H1 (cell line): ENCODE results near the gene MAP4. TPM values are rescaled to one million over a fixed set of nuclear protein-coding genes. Genes with fewer than 3 reads are reported as not detected.

Experiments used
- CEBPB ChIP-seq: IDR thresholded peaks from 2 replicates; pipeline ENCODE4 v1.6.1; 2012; ENCODE audit warnings: low read depth, low read length
- HDAC6 ChIP-seq: IDR thresholded peaks from one replicate; pipeline ENCODE4 v1.7.1; 2012; ENCODE audit warnings: low read depth, mild to moderate bottlenecking, inconsistent platforms, low read length, moderate library complexity
- YY1 ChIP-seq: IDR thresholded peaks from 2 replicates; pipeline ENCODE4 v1.6.1; 2011; ENCODE audit warnings: low read depth, mild to moderate bottlenecking, low read length
- polyA plus RNA-seq, 7 experiments: library from polyadenylated mRNA; depleted of rRNA in 3 of 7; stranded (reverse) in 5 of 7; unstranded in 2 of 7; fragments of >200 nt in 5 of 7; fragments of 200-250 nt in 2 of 7; gene quantifications; 1 replicate in 5 of 7; 2 replicates in 1 of 7; 4 replicates in 1 of 7; pipeline versions ENCODE4 v1.2.1 to v1.2.3, GENCODE V29; 2011 to 2013; ENCODE audit warnings: missing spikeins in 2 of 7, mixed read lengths in 2 of 7
- total RNA-seq: library from RNA; stranded (reverse); fragmentation: NEBNext Ultra II Directional; extraction: Animal tissue kit (Norgen Biotek cat#: 25700); gene quantifications from 2 replicates; pipeline ENCODE4 v1.2.1, GENCODE V29; 2021

MAP4 gene
- total and polyA plus RNA-seq, 2 of the 8 experiments (the other 6 are each of a cell fraction or from before 2014, with no cell fraction given) = 67.0 to 179 TPM

DNA sequence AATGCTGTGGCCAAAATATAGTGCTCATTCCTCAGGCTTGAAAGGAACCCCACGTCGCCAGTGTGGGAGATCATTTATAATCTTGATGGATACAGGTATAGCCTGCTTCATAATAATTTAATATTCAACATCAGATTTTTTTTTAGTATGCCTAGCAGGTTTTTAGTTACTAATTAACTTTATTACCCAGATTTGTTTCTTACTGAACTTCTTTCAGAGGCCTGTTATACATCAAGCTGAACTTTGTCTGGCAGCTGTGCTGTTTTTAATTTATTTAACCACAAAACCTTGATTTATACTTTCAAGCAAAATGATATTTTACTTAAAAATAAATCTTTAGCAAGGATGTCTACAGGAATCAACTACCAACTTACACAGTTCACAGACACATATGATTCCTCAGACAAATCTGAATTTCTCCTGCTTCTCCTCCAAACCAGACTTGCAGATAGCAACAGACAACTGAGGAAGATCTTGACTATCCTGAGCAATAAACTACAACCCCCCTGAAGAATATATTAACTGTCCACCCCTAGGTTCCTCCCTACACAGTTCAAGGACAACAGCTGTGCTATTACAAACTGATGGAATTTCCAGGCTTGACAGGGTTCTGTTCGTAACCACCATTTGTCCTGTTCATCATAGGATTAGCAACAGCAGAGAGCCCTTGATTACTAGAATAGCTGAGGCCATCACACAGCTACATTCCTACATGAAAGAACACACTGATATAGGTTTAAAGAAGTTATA, 610 bp downstream of the MAP4 start (continued):
- TF ChIP-seq CEBPB (no peak), HDAC6 (no peak), YY1 (no peak)
